Measurements from ENCODE around the gene AMOTL1.
A peak's percentile ranks its signal among the peaks of the same experiment; 100 is the strongest.

AMOTL1 gene

DNA sequence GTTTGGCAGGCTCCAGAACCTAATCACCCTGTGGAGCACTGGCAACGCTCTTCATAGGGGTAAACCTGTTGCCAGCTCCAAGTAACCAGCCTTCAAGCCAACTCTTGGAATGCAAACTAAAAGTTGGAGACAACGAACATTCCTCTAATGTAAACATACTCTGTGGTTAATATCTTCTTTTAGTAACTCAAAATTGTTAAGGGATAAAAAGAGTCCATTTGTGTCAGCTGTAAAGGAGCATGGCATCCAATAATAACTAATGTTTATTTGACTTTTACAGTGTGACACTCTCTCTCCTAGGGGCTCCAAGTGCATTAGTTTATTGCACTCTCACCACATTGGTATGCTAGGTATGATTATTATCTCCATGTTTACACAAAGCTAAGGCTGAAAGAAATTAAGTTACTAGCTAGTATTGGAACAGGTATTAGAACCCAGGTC, 31.0 kb upstream of the AMOTL1 start:
- H3K9ac ChIP-seq (ENCODE audit: insufficient read length, low read depth), result no peak overlapping the region
- H3K36me3 ChIP-seq (ENCODE audit: insufficient read depth, insufficient read length, low read length), result no peaks in the 10 kb centered on the region
- no peak for TF ChIP-seq YY1 (IDR thresholded peaks at IDR 0.05; ENCODE audit: insufficient read depth, insufficient read length)
- no peak for TF ChIP-seq ZNF274 (IDR thresholded peaks at IDR 0.05; ENCODE audit: low read depth, low read length)
- no peak for TF ChIP-seq SUZ12 (IDR thresholded peaks at IDR 0.05; ENCODE audit: extremely low read depth, insufficient read depth, insufficient read length)
- DNase-seq (ENCODE audit: low read depth, low spot score), result no peak
- peaks cover 15% of the 10 kb centered on the region for H3K27me3 ChIP-seq (ENCODE audit: insufficient read depth, insufficient read length)
- H3K4me3 ChIP-seq (ENCODE audit: insufficient read length, low read depth), result no peak overlapping the region
- H3K9me3 ChIP-seq (ENCODE audit: insufficient read depth, low read length), result no peaks in the 10 kb centered on the region
- peaks cover 6% of the 10 kb centered on the region for H3K4me1 ChIP-seq (ENCODE audit: insufficient read depth, insufficient read length)

DNA sequence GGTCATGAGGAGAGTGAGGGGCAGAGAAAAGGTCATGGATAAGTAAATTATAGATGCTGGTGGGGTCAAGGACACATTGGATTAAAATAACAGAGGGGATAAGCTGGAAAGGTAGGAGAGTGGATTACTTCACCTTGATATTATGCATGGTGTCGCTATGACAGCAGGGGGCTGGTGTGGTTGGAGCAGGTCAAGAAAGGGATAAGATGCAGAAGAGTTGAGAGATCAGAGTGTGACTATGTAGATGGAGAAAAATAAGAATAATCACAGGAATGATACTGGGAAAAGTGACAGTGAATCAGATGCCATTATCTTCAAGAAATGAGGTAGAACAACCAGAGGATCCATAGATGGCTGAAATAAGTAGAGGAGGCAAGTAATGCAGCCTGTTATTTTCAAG, 29.4 kb upstream of the AMOTL1 start:
- H3K27me3 ChIP-seq (ENCODE audit: insufficient read depth, insufficient read length), result peaks cover 15% of the 10 kb centered on the region
- no peaks in the 10 kb centered on the region for H3K36me3 ChIP-seq (ENCODE audit: insufficient read depth, insufficient read length, low read length)
- TF ChIP-seq ZNF274 (IDR thresholded peaks at IDR 0.05; ENCODE audit: low read depth, low read length), result no peak
- TF ChIP-seq YY1 (IDR thresholded peaks at IDR 0.05; ENCODE audit: insufficient read depth, insufficient read length), result no peak
- no peak for TF ChIP-seq SUZ12 (IDR thresholded peaks at IDR 0.05; ENCODE audit: extremely low read depth, insufficient read depth, insufficient read length)
- H3K9me3 ChIP-seq (ENCODE audit: insufficient read depth, low read length), result no peaks in the 10 kb centered on the region
- no peak for DNase-seq (ENCODE audit: low read depth, low spot score)
- H3K4me1 ChIP-seq (ENCODE audit: insufficient read depth, insufficient read length), result peaks cover 3% of the 10 kb centered on the region
- no peak overlapping the region for H3K4me3 ChIP-seq (ENCODE audit: insufficient read length, low read depth)
- no peak overlapping the region for H3K9ac ChIP-seq (ENCODE audit: insufficient read length, low read depth)

DNA sequence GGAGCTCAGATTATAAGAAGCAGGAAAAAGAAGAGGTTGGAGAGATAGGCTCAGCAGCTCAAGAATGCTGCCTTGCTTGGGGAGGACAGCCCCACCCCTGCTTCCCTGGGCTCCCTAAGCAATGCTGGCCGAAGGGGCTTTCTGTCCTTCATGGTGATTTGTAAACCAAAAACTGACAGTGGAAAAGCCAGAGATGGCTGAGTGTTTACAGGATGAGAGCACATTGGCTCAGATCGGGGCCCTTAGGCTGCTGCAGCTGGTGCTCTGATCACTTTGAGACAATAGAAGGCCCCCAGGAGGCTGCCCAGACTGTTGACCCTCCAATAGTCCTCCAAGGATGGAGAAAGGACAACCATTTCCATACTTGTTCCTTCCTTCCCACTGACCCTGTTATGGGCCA, 28.8 kb upstream of the AMOTL1 start:
- Histone ChIP-seq H3K9ac (ENCODE audit: insufficient read length, low read depth) (no peak overlapping the region), H3K9me3 (ENCODE audit: insufficient read depth, low read length) (no peaks in the 10 kb centered on the region), H3K36me3 (ENCODE audit: insufficient read depth, insufficient read length, low read length) (no peaks in the 10 kb centered on the region), H3K4me3 (ENCODE audit: insufficient read length, low read depth) (no peak overlapping the region), H3K27me3 (ENCODE audit: insufficient read depth, insufficient read length) (peaks cover 15% of the 10 kb centered on the region), H3K4me1 (ENCODE audit: insufficient read depth, insufficient read length) (peaks cover 3% of the 10 kb centered on the region)
- TF ChIP-seq YY1 (IDR thresholded peaks at IDR 0.05; ENCODE audit: insufficient read depth, insufficient read length) (no peak), ZNF274 (IDR thresholded peaks at IDR 0.05; ENCODE audit: low read depth, low read length) (no peak), SUZ12 (IDR thresholded peaks at IDR 0.05; ENCODE audit: extremely low read depth, insufficient read depth, insufficient read length) (no peak)
- DNase-seq (ENCODE audit: low read depth, low spot score), result no peak

DNA sequence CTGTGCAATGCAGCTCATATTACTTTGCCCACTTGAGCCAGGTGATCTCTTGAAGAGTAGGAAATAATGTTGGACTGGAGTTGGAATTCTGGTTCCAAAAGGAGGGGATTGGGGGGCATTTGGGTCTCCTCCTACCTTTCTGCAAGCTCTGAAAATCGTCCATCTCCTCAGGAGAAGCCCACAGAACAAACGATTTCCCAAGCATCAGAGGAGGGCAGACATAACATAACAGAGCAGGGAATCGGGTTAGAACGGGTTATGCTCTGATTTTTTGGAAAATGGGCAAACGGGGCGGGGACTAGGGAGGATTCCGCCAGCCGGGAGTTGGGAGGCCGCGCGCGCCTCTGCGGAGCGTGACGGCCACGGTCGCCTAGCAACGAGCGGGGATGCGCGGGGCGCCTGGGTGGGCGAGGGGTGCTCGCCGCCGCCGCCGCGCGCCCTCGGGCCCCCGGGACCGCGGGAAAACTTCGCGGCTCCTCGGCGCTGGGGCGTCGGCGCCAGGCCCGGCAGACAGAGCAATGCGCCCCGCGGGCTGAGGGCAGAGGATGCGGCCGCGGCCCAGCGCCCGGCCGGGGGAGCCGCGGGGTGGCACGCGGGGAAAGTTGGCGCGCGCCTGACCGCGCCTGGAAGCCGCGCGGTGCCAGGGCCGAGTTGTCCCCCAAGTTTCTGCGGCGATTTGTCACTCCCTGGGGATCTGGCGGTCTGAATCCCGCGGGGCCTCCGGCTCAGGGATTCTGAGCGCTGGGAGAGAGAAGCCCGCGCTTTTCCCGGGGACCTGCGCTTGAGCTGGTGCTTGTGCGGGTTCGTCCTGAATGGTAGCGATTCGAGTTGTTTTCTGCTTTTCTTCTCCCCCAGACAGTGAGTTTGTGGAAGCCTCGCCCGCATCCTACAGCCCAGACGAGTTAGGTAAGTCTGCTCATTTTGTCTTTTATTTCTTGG, 27.8 kb upstream of the AMOTL1 start:
- Histone ChIP-seq H3K9ac (ENCODE audit: insufficient read length, low read depth) (peak overlapping the region; percentile 72), H3K27me3 (ENCODE audit: insufficient read depth, insufficient read length) (peaks cover 15% of the 10 kb centered on the region), H3K4me3 (ENCODE audit: insufficient read length, low read depth) (peak overlapping the region; percentile 55), H3K4me1 (ENCODE audit: insufficient read depth, insufficient read length) (peaks cover 3% of the 10 kb centered on the region), H3K9me3 (ENCODE audit: insufficient read depth, low read length) (no peaks in the 10 kb centered on the region), H3K36me3 (ENCODE audit: insufficient read depth, insufficient read length, low read length) (no peaks in the 10 kb centered on the region)
- TF ChIP-seq SUZ12 (IDR thresholded peaks at IDR 0.05; ENCODE audit: extremely low read depth, insufficient read depth, insufficient read length), result no peak
- TF ChIP-seq YY1 (IDR thresholded peaks at IDR 0.05; ENCODE audit: insufficient read depth, insufficient read length), result no peak
- TF ChIP-seq ZNF274 (IDR thresholded peaks at IDR 0.05; ENCODE audit: low read depth, low read length), result no peak
- DNase-seq (ENCODE audit: low read depth, low spot score), result no peak

DNA sequence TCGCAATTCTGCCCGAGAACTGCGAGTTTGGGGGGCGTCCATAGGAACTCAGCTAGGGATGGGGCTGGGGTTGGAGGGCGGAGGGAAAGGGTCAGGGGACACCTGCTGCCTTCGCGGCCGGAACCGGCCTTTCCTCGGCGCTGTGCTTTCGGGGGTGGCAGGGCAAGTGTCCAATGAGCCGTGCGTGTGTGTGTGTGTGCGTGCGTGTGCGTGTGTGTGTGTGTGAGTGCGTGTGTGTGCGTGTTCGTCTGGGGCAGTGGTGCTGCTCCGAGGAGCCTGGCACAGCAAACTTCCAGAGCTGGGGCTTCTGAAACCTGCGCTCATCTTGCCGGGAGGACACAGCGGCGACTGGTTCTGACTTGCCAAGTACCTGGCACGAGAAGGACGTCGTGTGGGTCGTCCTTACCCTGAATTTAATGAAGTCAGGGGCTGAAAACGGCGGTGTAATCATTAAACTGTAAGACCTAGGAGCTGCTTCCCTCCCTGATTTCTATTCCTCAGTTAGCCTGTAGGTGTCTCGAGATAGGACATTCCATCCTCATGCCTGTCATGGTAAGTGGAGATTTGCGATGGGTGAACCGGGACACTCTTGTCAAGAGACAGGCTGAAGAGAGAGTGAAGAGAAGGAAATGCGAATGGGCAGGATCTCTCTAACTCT, 27.0 kb upstream of the AMOTL1 start:
- TF ChIP-seq ZNF274 (IDR thresholded peaks at IDR 0.05; ENCODE audit: low read depth, low read length) (no peak), YY1 (IDR thresholded peaks at IDR 0.05; ENCODE audit: insufficient read depth, insufficient read length) (no peak), SUZ12 (IDR thresholded peaks at IDR 0.05; ENCODE audit: extremely low read depth, insufficient read depth, insufficient read length) (no peak)
- peak overlapping the region; percentile 72 for H3K9ac ChIP-seq (ENCODE audit: insufficient read length, low read depth)
- H3K4me1 ChIP-seq (ENCODE audit: insufficient read depth, insufficient read length), result no peaks in the 10 kb centered on the region
- no peaks in the 10 kb centered on the region for H3K9me3 ChIP-seq (ENCODE audit: insufficient read depth, low read length)
- no peaks in the 10 kb centered on the region for H3K36me3 ChIP-seq (ENCODE audit: insufficient read depth, insufficient read length, low read length)
- peak; percentile 44 for DNase-seq (ENCODE audit: low read depth, low spot score)
- H3K4me3 ChIP-seq (ENCODE audit: insufficient read length, low read depth), result peak overlapping the region; percentile 55
- peaks cover 15% of the 10 kb centered on the region for H3K27me3 ChIP-seq (ENCODE audit: insufficient read depth, insufficient read length)

DNA sequence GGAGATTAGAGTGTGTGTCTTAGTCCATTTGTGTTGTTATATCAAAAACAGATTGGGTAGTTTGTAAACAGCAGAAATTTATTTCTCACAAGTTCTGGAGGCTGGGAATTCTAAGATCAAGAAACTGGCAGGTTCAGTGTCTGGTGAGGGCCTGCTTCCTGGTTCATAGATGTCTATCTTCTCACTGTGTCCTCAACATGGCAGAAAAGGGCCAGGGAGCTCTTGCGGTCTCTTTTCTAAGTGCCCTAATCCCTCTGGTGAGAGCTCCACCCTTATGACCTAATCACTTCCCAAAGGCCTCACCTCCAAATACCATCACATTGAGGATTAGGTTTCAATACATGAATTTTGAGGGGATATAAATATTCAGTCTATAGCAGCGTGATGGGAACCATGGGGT, 25.5 kb upstream of the AMOTL1 start:
- Histone ChIP-seq H3K9me3 (ENCODE audit: insufficient read depth, low read length) (no peaks in the 10 kb centered on the region), H3K27me3 (ENCODE audit: insufficient read depth, insufficient read length) (peaks cover 15% of the 10 kb centered on the region), H3K9ac (ENCODE audit: insufficient read length, low read depth) (no peak overlapping the region), H3K36me3 (ENCODE audit: insufficient read depth, insufficient read length, low read length) (no peaks in the 10 kb centered on the region), H3K4me1 (ENCODE audit: insufficient read depth, insufficient read length) (no peaks in the 10 kb centered on the region), H3K4me3 (ENCODE audit: insufficient read length, low read depth) (no peak overlapping the region)
- TF ChIP-seq YY1 (IDR thresholded peaks at IDR 0.05; ENCODE audit: insufficient read depth, insufficient read length) (no peak), SUZ12 (IDR thresholded peaks at IDR 0.05; ENCODE audit: extremely low read depth, insufficient read depth, insufficient read length) (no peak), ZNF274 (IDR thresholded peaks at IDR 0.05; ENCODE audit: low read depth, low read length) (no peak)
- no peak for DNase-seq (ENCODE audit: low read depth, low spot score)

DNA sequence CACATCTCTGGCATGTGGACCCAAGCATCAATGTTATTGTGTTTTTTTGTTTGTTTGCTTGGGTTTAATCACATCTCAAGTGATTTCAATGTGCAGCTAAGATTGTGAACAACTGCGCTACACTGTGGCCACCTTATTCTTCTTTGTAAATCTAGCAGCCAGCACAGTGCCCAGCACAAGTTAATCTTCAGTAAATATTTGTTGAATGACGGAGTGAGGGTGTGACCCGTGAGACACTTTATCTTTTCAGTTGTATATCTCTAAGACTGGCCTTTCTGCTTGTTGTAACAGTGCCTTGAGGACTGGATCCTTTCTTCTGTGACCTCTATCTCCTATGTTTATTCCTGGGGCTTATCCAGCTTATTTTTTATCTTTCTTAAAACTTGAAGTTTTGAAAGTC, 21.4 kb upstream of the AMOTL1 start:
- Histone ChIP-seq H3K9me3 (ENCODE audit: insufficient read depth, low read length) (no peaks in the 10 kb centered on the region), H3K4me3 (ENCODE audit: insufficient read length, low read depth) (no peak overlapping the region), H3K27me3 (ENCODE audit: insufficient read depth, insufficient read length) (no peaks in the 10 kb centered on the region), H3K36me3 (ENCODE audit: insufficient read depth, insufficient read length, low read length) (peaks cover 5% of the 10 kb centered on the region), H3K9ac (ENCODE audit: insufficient read length, low read depth) (no peak overlapping the region), H3K4me1 (ENCODE audit: insufficient read depth, insufficient read length) (no peaks in the 10 kb centered on the region)
- TF ChIP-seq ZNF274 (IDR thresholded peaks at IDR 0.05; ENCODE audit: low read depth, low read length) (no peak), YY1 (IDR thresholded peaks at IDR 0.05; ENCODE audit: insufficient read depth, insufficient read length) (no peak), SUZ12 (IDR thresholded peaks at IDR 0.05; ENCODE audit: extremely low read depth, insufficient read depth, insufficient read length) (no peak)
- DNase-seq (ENCODE audit: low read depth, low spot score), result no peak
